CD14-positive monocyte (primary cell): ENCODE data around the gene PPP1R1C. TPM values are rescaled to one million over a fixed set of nuclear protein-coding genes. Genes with fewer than 3 reads are reported as not detected.

Experiments
- DNase-seq, 3 donors: peaks; one replicate each; pipeline ENCODE4 v3.0.0-alpha.2; 2011 to 2022
- H2AFZ ChIP-seq: 2 replicates; pipeline ENCODE4 v1.6.0; 2012; ENCODE audit warnings: mild to moderate bottlenecking, low read depth, low read length, inconsistent platforms; ENCODE audit not compliant: insufficient read depth, poor library complexity, severe bottlenecking
- H3K27ac ChIP-seq, 2 donors: 1 replicate in 1 of 2; 2 replicates in 1 of 2; pipeline ENCODE4 v1.5.1; 2012 to 2013; ENCODE audit warnings: low read length in 2 of 2, control low read depth in 1 of 2, inconsistent platforms in 1 of 2, low read depth in 1 of 2, mild to moderate bottlenecking in 1 of 2
- H3K27me3 ChIP-seq, 2 donors: one replicate each; pipeline versions ENCODE4 v1.6.0 to v1.6.1; 2011 to 2013; ENCODE audit warnings: low read length in 2 of 2; ENCODE audit not compliant: control insufficient read depth in 2 of 2, insufficient read depth in 2 of 2
- H3K36me3 ChIP-seq, 2 donors: replicated peaks in 1 of 2; 1 replicate in 1 of 2; 2 replicates in 1 of 2; pipeline versions ENCODE4 v1.5.1 to v1.6.1; 2012 to 2013; ENCODE audit warnings: low read length in 2 of 2, control low read depth in 1 of 2, inconsistent platforms in 1 of 2, mild to moderate bottlenecking in 1 of 2; ENCODE audit not compliant: insufficient read depth in 2 of 2, control insufficient read depth in 1 of 2
- H3K4me1 ChIP-seq, 2 donors: 1 replicate in 1 of 2; 2 replicates in 1 of 2; pipeline versions ENCODE4 v1.5.1 to v1.6.1; 2012 to 2013; ENCODE audit warnings: low read length in 2 of 2, control low read depth in 1 of 2, inconsistent platforms in 1 of 2, mild to moderate bottlenecking in 1 of 2, moderate library complexity in 1 of 2; ENCODE audit not compliant: insufficient read depth in 2 of 2, control insufficient read depth in 1 of 2
- H3K4me2 ChIP-seq: replicated peaks from 2 replicates; pipeline ENCODE3; 2012; ENCODE audit warnings: low read length, moderate library complexity, mild to moderate bottlenecking; ENCODE audit not compliant: poor library complexity, severe bottlenecking; ENCODE audit errors: extremely low read depth
- H3K4me3 ChIP-seq, 3 experiments: fragments of 200-600 bp in 1 of 3; sonication (generic) in 1 of 3; replicated peaks in 1 of 3; 1 replicate in 2 of 3; 2 replicates in 1 of 3; pipeline ENCODE4 v1.5.1; 2011 to 2013; ENCODE audit warnings: low read length in 3 of 3, mild to moderate bottlenecking in 3 of 3, control low read depth in 2 of 3, low read depth in 2 of 3, inconsistent platforms in 1 of 3, moderate library complexity in 1 of 3
- H3K79me2 ChIP-seq: 2 replicates; pipeline ENCODE4 v1.6.0; 2012; ENCODE audit warnings: mild to moderate bottlenecking, control low read depth, inconsistent platforms, low read length, moderate library complexity; ENCODE audit not compliant: insufficient read depth
- H3K9ac ChIP-seq: 2 replicates; pipeline ENCODE4 v1.6.0; 2017; ENCODE audit warnings: low read length, mild to moderate bottlenecking; ENCODE audit not compliant: insufficient read depth, poor library complexity, severe bottlenecking
- H3K9me3 ChIP-seq, 2 donors: replicated peaks in 1 of 2; 1 replicate in 1 of 2; 2 replicates in 1 of 2; pipeline versions ENCODE4 v1.5.1 to v1.6.1; 2012 to 2013; ENCODE audit warnings: low read length in 2 of 2, control low read depth in 1 of 2; ENCODE audit not compliant: control insufficient read depth in 1 of 2, insufficient read depth in 1 of 2
- H4K20me1 ChIP-seq: 2 replicates; pipeline ENCODE4 v1.6.0; 2012; ENCODE audit warnings: mild to moderate bottlenecking, low read length, control low read depth, moderate library complexity; ENCODE audit not compliant: insufficient read depth
- H3K27ac Mint-ChIP-seq, 7 donors: one replicate each; pipeline ENCODE4 v1.8.0; 2020; ENCODE audit warnings: mild to moderate bottlenecking in 7 of 7, mixed read lengths in 7 of 7, moderate library complexity in 6 of 7, inconsistent platforms in 2 of 7
- H3K27me3 Mint-ChIP-seq, 3 donors: one replicate each; pipeline ENCODE4 v1.8.0; 2021 to 2022; ENCODE audit warnings: low read depth in 3 of 3, mild to moderate bottlenecking in 3 of 3, mixed read lengths in 3 of 3, moderate library complexity in 3 of 3, inconsistent platforms in 1 of 3
- H3K36me3 Mint-ChIP-seq, 2 donors: one replicate each; pipeline ENCODE4 v1.8.0; 2020; ENCODE audit warnings: mixed read lengths in 2 of 2, inconsistent platforms in 1 of 2, mild to moderate bottlenecking in 1 of 2
- H3K4me1 Mint-ChIP-seq: one replicate; pipeline ENCODE4 v1.8.0; 2020; ENCODE audit warnings: mild to moderate bottlenecking, mixed read lengths
- H3K4me3 Mint-ChIP-seq, 2 donors: one replicate each; pipeline ENCODE4 v1.8.0; 2020; ENCODE audit warnings: mild to moderate bottlenecking in 2 of 2, mixed read lengths in 2 of 2, moderate library complexity in 1 of 2
- H3K9me3 Mint-ChIP-seq, 7 donors: one replicate each; pipeline ENCODE4 v1.8.0; 2020 to 2022; ENCODE audit warnings: mixed read lengths in 7 of 7, mild to moderate bottlenecking in 6 of 7, moderate library complexity in 6 of 7, inconsistent platforms in 2 of 7
- WGBS: methylation state at CpG from one replicate; pipeline ENCODE4 v1.1.5; 2013; ENCODE audit warnings: missing lambda C conversion rate; ENCODE audit not compliant: insufficient coverage; 5-methylcytosine and 5-hydroxymethylcytosine counted together
- intact Hi-C, 2 donors: fragments of 100-400 bp; cut with micrococcal nuclease; formaldehyde crosslinking; loops; one replicate each; pipeline versions ENCODE4 v1.15.0 to v1.15.1; 2023
- polyA plus RNA-seq, 3 donors: library from polyadenylated mRNA; depleted of rRNA in 1 of 3; unstranded in 2 of 3; stranded (reverse) in 1 of 3; fragments of 300-500 nt in 2 of 3; fragments of >200 nt in 1 of 3; fragmentation: Illumina TruSeq in 2 of 3; gene quantifications; 1 replicate in 2 of 3; 2 replicates in 1 of 3; pipeline ENCODE4 v1.2.3, GENCODE V29; 2012 to 2021
- TF ChIP-seq, protein P1 (sequence below): fragments of 200-600 bp; IDR thresholded peaks from one replicate; pipeline ENCODE4 v1.8.0; 2022; ENCODE audit warnings: antibody characterized with exemption, mild to moderate bottlenecking

PPP1R1C gene
- polyA plus RNA-seq, 3 donors, result not detected

GRCh38 chr2:182055993-182056392, 70.3 kb downstream of the PPP1R1C start:
- Mint-ChIP-seq H3K27me3 (peaks cover 0 to 1% (median 0%) of the 10 kb centered on the region in 3 donors), H3K9me3 (no peaks in the 10 kb centered on the region), H3K36me3 (no peaks in the 10 kb centered on the region), H3K4me1 (no peaks in the 10 kb centered on the region), H3K4me3 (no peak overlapping the region), H3K27ac (no peak overlapping the region)
- intact Hi-C loops, result no loop called here
- no peak overlapping the region for H3K4me3 ChIP-seq
- H4K20me1 ChIP-seq, result no peaks in the 10 kb centered on the region
- no peak overlapping the region for H3K4me2 ChIP-seq
- TF ChIP-seq, protein P1, sequence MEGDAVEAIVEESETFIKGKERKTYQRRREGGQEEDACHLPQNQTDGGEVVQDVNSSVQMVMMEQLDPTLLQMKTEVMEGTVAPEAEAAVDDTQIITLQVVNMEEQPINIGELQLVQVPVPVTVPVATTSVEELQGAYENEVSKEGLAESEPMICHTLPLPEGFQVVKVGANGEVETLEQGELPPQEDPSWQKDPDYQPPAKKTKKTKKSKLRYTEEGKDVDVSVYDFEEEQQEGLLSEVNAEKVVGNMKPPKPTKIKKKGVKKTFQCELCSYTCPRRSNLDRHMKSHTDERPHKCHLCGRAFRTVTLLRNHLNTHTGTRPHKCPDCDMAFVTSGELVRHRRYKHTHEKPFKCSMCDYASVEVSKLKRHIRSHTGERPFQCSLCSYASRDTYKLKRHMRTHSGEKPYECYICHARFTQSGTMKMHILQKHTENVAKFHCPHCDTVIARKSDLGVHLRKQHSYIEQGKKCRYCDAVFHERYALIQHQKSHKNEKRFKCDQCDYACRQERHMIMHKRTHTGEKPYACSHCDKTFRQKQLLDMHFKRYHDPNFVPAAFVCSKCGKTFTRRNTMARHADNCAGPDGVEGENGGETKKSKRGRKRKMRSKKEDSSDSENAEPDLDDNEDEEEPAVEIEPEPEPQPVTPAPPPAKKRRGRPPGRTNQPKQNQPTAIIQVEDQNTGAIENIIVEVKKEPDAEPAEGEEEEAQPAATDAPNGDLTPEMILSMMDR, result no peak
- H3K36me3 ChIP-seq, result no peaks in the 10 kb centered on the region
- H3K9ac ChIP-seq, result no peak overlapping the region
- no peak overlapping the region for H2AFZ ChIP-seq
- no peaks in the 10 kb centered on the region for H3K4me1 ChIP-seq
- no peaks in the 10 kb centered on the region for H3K79me2 ChIP-seq
- no peaks in the 10 kb centered on the region for H3K9me3 ChIP-seq
- no peak for DNase-seq
- H3K27me3 ChIP-seq, result no peaks in the 10 kb centered on the region
- WGBS, result 100% methylated on average over 4 of the region's 4 CpGs
- H3K27ac ChIP-seq, result no peak overlapping the region

- H3K4me1 Mint-ChIP-seq, result no peaks in the 10 kb centered on the region
- no peaks in the 10 kb centered on the region for H3K27me3 ChIP-seq
- no peaks in the 10 kb centered on the region for H3K9me3 ChIP-seq
- H3K36me3 Mint-ChIP-seq, result no peaks in the 10 kb centered on the region
- H3K4me2 ChIP-seq, result no peak overlapping the region
- no peak overlapping the region for H3K27ac Mint-ChIP-seq
- H3K4me3 Mint-ChIP-seq, result no peak overlapping the region
- intact Hi-C loops, result no loop called here
- H3K27me3 Mint-ChIP-seq, result peaks cover 0 to 1% (median 0%) of the 10 kb centered on the region in 3 donors
- H3K36me3 ChIP-seq, result no peaks in the 10 kb centered on the region
- no peak overlapping the region for H3K27ac ChIP-seq
- no peaks in the 10 kb centered on the region for H3K4me1 ChIP-seq
- no peaks in the 10 kb centered on the region for H3K9me3 Mint-ChIP-seq
- no peaks in the 10 kb centered on the region for H4K20me1 ChIP-seq
- no peak overlapping the region for H3K4me3 ChIP-seq
- no peak overlapping the region for H3K9ac ChIP-seq
- TF ChIP-seq, protein P1, result no peak
- no peak overlapping the region for H2AFZ ChIP-seq
- DNase-seq, result no peak
- H3K79me2 ChIP-seq, result no peaks in the 10 kb centered on the region
Measured at GRCh38 chr2:182057002-182057401, 71.3 kb downstream of the PPP1R1C start.
